Dedifferentiated amniotic fluid mesenchymal stem cell (primary cell): ENCODE measurements around the gene CAB39.

Source experiments
- DNase-seq: peaks from one replicate; pipeline ENCODE4 v3.0.0-alpha.2; 2016; ENCODE audit errors: extremely low spot score

Gene CAB39

DNA sequence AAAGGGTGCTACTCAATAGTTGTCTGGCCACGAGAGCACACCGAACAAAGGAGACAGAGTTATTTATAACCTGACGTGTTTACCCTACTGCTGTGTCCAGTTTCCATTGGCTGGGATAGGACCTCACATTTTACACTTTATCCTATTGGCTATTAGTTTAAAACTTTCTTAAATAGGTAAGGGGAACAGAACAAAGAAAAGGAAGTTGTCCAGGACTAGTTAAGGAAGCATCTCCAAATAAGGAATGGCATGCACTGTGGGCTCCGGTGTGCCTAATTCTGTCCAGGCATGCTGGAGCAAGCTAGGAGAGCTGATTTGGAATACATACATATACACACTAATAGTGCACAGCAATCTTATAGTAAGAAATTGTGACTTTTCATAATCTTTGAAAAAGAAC, 72.2 kb downstream of the CAB39 start:
- no peak for DNase-seq

DNA sequence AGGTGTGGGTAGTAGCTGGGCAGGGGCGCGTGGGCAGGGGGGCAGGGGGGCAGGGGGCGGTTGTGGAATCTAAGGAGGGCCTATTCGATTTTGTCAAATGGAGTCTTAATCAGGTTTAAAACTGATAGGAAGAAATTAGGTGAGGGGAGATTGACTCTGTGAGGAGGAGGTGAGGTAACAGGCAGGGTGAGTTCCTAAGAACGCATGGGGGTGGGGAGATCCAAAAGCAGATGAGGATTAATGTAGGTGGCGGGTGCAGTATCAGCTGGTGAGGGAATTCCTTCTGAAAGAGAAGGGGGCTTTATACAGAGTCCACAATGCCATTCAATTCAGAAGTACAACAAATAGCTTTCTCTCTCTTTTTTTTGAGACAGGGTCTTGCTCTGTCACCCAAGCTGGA, 72.7 kb downstream of the CAB39 start:
- DNase-seq: no peak

DNA sequence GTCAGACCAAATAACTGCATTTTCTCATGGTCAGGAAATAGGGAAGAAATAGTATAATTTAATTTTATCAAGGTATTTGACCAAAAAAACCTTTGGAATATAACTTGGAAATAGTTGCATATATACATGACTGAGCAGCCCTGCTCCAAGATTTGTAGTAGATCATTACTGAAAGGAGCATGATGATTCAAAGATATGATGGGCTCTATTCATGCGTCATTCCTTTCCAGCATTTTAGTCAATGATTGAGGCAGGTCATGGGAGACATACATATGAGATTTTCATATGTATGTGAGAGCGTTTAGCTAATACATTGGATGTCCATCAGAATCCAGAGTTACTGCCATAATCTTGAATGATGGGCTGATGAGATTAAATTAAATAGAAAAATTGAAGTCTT, 74.5 kb downstream of the CAB39 start:
- DNase-seq: no peak

DNA sequence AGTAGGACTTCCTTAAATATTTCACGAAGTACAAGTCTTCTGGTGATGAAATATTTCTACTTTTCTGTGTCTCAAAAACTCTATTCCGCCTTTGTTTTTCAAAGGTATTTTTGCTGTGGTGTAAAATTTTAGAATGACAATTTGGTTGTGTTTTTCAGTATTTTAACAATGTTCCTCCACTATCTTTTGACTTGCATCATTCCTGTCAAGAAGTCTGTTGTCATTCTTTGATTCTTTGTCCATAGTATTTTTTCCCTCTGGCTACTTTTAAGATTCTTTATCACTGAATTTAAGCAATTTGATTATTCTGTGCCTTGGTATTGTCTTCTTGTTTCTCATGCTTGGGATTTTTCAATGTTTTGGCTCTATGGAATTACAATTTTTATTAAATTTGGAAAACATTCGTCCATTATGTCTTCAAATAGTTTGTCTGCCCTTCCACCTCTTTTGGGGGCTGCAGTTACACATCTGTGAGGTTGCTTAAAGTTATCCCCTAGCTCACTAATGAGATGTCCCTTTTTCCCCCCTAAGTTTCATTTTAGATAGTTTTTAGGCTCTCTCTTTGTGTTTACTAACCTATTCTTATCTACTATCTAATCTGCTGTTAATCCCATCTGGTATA, 76.0 kb downstream of the CAB39 start:
- no peak for DNase-seq

DNA sequence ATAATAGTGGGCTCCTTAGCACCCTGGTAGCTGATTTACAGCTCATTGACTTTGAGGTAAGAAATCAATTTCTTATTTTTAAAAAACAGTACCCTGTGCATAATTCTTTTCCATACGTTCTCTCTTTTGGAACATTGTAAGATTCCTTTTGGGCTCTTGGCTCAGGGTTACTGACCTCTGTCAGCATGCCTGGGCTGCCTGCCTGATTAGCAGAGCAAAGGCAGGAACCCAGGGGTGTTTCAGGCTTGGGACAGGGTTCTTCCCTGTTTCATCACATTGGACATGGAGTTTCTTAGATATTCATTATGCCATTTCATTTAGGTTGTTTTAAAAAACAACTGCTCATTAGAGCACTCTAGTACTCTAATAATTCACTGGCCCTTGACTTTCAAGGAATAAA, 78.3 kb downstream of the CAB39 start:
- no peak for DNase-seq

DNA sequence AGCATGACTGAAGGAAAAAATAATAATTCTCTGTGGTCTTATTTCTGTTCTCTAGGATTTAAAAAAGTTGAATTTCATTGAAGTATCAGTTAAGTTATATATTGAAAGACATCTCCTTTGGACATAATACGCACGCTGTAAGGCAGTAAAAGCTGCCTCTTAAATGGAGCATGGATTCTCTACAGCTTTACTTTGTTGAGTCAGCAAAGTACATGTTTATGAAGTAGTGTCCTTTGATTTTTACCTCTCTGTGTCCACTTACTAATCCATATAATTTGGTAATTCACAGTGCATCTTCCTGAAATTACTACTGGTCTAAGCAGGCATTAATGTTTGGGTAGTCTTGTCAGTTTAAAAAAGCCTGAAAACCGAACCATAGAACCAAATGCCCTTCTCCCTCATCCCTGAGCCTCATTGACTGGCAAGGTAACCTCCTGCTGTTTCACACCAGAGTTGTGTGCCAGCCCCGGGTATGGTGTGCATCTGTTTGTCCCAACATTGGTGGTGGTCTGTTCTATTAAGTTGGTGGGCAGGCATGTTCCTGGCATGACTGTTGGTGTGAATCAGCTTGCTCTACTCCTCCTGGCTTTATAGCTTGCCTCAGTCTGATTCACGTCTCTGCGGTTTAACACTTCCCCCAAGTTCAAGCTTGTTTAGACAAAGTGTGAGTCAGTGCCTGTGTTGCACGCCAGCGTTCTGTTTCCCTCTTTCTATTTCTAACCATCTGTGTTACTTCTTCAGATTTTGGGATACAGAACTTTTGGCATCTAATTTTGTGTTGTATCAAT, 81.1 kb downstream of the CAB39 start:
- DNase-seq: peak; percentile 99

DNA sequence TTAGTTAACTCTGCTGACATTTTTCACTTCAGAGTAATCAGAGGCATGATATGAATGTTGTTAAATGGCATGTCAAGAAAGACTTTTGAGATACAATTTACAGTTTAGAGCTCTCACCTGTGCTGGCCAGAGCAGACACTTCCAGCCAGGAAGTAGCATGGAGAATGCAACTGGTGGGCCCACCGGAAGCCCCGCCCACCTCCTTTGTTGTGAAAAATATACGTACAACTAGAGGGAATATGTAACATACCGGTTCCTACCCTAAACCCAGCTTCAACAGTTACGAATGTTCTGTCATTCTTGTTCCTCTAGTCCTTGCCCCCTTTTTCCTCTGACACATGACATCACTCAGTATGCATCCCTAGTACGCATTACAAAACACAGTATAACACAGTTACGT, 81.9 kb downstream of the CAB39 start:
- DNase-seq: no peak

DNA sequence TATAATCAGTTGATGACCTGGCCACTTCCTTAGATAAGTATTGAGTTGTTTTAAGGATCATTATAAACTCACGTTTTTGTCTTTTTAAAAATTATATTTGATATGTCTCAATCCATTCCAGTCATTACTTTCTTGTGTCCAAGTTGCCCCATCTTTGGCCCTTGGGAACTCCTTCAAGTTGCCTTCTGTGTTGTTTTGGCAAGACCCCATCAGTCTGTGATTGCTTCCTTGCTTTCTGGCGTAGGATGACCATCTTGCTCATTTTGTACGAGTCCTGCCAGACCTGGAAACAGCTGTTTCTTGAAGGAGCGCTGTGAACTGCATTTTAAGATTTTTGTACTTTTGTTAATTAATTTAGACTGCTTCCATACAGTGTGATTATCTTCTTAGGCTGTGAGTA, 83.2 kb downstream of the CAB39 start:
- no peak for DNase-seq

DNA sequence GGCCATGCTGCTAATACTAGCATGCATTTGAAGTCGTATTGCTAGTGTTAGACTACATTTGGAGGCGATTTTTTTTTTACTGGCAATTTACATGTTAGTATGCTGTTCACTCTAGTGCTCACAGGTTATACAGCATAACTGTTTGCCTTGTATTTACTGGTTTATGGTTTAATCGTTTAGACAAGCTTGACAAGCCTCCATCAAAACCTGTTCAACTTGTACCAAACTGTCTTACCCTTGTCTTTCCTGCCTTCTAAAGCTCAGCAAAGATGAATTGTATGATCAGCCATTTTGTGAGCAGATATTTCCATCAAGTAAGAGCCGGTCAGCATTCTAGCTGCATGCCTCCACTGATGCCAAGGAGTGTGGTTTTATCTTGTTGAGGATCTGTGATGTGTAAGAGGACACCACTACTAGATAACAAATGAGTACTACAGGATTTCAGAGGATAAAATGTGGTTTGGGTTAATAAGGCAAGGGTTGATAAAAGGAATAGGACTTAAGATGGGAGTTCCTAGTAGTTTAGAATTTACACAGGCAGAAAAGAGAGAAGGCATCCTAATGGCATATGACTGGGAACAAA, 83.7 kb downstream of the CAB39 start:
- peak; percentile 44 for DNase-seq

DNA sequence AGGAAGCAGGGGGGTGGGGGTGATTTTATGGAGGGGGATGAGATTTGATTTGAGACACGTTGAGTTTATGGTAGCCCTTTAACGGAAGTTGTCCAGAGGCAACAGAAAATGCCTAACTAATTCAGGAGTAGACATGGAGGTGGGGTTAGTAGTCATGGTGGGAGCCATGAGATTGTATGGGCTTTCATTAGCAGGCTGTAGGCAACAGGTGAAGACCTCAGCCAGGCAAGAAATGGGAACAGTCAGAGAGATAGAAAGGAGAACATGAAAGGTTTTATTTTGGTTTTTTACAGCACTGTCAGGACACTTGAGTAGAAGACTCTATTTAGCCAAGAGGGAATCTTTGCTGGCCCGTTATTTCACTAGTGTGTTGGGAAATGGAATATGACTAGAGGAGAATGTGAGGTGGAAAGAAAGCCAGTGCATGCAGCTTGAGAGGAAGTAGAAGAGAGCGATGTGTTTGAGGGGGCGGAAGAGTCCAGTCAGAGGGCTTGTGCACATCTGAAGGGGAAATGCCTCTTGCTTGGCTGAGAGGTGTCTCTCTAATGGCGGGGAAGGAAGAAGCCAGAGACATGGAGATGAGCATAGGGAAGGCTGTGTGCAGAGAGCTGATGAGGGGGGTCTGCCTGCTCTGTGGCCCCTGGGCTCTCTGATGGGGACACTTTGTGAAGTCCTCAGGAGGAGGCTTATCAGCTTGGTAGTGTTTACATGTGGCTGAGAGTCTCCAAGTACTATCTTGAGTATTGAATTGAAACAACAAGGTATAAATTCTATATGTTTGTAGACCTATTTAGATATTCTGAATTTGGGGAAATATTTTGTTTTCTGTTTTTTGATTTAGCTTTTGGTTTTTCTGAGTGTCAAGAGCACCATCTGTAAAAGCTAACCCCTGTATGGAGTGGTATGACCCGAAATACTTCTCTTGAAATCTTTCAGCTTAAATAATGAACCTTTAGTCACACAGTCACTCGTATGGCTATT, 85.2 kb downstream of the CAB39 start:
- DNase-seq: no peak

DNA sequence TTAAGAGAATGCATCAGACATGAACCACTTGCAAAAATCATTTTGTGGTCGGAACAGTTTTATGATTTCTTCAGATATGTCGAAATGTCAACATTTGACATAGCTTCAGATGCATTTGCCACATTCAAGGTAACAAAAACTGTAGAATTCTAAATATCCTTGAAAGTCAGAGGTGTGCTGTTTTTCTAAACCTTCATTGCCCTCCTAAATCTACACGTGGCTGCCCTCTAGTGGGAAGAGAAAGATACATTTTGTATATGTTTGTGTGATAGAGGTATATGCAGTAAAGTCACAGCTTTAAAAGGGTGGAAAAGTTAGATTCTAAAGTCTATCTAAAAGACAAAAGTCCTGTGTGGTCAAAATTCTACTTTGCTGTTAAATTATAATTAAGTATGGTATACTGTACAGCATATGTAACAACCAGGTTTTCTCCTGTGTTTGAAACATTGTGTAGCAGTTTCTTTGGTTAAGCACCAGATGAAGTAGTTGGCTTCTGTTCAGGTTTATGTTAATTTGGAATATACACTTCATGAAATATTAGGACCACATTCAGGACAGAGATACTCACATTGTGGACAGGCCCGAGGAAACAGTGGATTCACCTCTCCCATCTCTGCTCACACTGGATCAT, 86.2 kb downstream of the CAB39 start:
- peak; percentile 58 for DNase-seq

DNA sequence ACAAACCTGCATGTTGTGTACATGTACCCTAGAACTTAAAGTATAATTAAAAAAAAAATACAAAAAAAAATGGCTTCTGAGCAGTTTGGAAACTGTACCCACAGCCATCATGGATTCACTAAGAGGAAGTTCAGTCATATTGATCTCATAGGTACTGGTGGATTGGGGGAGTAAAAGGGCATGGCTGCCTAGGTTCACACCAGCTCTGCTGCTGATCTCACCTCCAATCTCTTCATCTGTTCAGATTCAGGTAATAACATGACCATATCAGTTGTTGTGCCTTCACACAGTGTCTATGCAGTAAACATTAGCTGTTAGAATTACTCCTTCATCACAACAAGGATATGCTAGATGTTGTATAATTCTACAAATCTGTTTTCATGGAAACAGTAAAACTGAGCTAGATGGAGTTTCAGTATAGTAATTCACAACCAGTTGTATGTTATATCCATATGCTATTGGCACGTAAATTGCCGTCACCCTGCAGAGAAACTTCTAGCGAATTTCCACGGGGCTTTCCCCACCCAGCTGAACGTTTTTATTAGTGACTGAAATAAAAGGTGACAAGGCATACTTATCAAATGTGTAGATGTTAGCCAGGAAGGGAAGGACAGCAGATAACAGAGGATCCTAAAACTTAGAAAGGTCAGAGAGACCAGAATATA, 92.8 kb downstream of the CAB39 start:
- no peak for DNase-seq

DNA sequence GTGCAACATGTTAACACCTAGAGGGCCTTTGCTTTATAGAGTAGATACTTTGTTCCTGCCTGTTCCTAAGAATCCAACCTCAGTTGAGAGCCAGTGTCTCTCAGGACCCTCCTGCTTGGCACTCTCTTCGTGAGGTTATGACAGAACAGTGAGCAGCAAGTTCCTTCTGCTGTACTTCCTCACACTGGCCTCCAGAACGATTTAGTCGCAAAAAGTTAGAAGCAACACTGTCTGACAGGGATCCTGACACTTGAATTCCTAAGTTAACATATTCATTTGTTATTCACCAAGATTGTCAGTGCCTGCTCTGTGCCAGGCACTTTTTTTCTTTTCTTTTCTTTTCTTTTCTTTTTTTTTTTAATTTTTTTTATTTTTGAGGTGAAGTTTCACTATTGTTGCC, 95.1 kb downstream of the CAB39 start:
- no peak for DNase-seq

DNA sequence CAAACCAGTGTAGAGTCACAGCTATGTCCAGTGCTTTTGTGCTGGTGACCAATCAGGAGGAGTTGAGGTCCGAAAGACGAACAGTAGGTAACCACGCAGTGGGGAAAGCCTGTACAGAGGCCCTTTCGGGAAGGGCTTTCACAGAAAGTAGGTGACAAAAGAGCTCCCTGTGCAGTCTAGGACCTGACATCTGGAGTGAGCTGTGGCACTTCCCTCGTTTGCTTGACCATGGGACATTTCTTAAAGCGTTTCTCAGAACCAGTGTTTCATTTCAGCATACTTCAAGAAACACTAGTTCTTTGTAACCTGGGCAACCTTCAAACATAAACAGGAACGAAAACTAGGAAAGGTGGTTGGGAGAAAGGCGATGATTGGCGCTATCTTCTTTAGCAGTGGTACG, 96.4 kb downstream of the CAB39 start:
- DNase-seq: no peak

DNA sequence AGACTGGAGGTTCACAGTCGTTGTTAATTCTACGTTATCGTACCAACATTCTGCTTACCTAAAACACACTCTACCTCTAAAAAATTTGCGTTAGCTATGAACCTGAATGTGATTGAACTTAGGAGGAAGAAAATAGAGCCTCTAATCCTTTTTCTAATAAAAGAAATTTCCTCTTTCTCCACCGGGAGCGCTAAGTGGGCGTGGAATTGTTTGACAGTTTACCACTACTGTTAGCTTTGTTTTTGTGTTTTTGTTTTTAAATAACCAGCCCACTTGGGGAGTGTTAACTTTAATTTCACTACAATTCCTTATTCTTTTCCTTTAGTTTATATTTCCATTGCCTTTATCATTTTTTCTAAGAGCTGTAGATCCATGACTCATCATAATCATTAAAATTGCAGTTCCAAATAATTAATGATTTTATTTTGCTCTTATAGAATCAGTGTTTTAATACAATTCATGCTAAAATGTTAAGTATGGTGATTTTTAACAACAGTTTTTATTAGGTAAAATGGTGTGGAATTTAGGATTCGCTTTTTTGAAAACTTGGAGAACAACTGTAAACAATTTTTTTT, 97.1 kb downstream of the CAB39 start:
- no peak for DNase-seq

DNA sequence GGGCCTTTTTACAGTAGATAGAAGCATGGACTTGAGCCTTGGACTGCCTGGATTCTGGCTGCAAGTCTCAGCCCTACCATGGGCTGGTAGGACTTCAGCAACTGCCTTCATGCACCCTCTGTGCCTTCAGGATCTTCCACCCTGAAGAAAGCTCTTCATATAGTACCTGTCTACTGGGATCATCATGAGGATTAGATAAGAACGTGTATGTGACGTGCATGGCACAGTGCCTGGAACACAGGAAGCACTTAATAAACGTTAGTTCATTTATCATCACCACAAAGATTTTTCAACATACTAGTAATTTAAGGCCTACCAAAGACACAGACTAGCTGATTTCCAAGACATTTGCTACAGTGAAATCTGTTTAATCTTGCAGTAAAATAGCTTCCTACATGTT, 98.9 kb downstream of the CAB39 start:
- no peak for DNase-seq

DNA sequence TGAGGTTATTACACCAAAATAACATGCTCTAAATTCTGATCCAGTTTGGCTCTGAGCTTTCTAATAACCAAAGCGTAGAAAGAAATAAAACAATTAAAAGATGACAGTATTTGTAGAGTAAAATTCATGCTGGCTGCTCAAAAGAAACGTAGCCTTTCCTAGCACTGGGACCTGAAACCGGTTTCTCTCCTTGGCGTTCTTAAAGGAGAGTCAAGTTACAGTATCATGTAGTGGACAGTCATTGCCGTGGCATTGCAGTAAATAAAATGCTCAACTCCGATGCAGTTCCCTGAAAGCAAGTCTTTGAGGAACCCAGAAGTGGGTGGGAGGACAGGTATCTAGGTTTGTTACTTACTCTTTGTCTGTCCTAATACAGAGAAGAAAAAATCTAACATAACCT, 99.4 kb downstream of the CAB39 start:
- DNase-seq: no peak

DNA sequence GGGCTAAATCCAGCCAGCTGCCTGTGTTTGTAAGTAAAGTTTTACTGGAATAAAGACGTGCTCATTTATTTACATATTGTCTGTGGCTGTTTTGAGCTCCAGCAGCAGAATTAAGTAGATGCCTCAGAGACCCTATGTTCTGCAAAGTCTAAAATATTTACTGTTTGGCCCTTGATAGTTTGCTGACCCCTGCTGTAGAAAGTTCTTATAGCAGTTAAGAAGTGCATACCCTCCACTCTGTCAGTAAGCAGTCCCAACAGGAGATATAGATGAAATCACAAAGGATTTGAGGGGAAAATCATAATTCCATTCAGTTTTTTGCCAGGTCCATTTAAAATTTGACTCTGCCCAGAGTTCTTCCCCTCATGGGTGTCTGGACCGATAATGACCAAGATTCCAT, 102.0 kb downstream of the CAB39 start:
- DNase-seq: no peak

DNA sequence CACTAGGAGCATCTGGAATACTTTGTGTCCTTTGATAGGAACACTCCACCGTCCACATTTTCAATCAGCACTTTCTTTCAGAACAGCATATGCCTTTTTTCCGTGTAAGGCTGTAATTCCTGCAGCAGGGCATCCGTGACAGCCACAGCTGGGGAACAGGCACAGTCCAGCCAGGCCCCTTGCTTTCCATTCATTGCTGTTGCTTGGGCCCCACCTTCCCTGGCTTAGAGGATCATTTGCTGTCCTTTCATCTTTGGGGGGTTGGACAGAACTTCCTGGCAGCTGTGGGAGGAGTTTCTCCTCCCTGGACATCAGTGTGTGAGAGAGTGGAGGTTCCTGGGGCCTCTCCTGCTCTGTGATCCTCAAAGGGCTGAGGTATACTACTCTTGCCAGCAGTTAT, 102.4 kb downstream of the CAB39 start:
- no peak for DNase-seq

DNA sequence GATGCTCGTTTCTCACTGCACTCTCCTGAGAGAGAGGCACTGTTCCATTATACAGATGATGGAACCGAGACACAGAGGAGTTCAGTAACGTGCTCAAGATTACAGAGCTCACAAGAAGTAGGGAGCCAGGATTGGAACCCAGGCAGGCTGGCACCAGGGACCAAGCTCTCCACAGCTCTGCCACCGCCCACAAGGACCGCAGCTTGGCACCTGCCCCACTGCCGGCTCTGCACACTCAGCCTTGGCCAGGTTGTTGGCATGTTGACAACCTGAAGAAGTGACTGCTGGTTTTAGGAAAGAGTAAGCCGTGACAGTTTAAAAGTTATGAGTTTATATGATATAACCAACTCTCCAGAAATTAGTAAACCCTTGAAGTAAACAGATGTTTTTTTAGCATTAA, 104.1 kb downstream of the CAB39 start:
- no peak for DNase-seq

DNA sequence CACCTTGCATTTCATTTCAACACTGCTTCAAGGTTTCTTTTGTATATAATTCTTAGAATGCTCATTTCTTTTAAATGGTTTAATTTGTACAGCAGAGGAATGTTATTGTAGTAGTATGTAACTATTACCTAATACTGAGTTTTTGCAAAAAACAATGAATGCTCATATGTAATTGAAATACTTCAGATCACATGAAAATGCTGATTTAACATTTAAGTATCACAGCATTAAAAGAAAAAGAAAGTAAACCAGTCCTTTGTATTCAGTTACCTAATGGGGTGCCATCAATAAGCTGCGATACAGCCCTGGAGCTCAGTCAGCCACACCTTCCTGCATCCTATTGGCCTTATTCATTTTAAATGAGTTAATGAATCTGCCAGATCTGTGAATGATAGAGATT, 106.8 kb downstream of the CAB39 start:
- no peak for DNase-seq
